A673 (cell line): ENCODE data around the gene SELENOS.

Experiments used
- EZH2 ChIP-seq: fragments of 200-600 bp; sonication (generic); IDR thresholded peaks from 2 replicates; pipeline ENCODE4 v1.6.1; 2017; ENCODE audit warnings: borderline replicate concordance, low read depth, mild to moderate bottlenecking, mixed read lengths, antibody characterized with exemption, low read length; ENCODE audit not compliant: poor library complexity, severe bottlenecking
- TF ChIP-seq, protein P1 (sequence below): fragments of 300-800, 200-600 bp; sonication (generic); conservative IDR thresholded peaks from 2 replicates; pipeline ENCODE4 v1.5.1; 2017; ENCODE audit warnings: low read depth, mild to moderate bottlenecking, antibody characterized with exemption, low read length, moderate library complexity, mixed read lengths

DNA sequence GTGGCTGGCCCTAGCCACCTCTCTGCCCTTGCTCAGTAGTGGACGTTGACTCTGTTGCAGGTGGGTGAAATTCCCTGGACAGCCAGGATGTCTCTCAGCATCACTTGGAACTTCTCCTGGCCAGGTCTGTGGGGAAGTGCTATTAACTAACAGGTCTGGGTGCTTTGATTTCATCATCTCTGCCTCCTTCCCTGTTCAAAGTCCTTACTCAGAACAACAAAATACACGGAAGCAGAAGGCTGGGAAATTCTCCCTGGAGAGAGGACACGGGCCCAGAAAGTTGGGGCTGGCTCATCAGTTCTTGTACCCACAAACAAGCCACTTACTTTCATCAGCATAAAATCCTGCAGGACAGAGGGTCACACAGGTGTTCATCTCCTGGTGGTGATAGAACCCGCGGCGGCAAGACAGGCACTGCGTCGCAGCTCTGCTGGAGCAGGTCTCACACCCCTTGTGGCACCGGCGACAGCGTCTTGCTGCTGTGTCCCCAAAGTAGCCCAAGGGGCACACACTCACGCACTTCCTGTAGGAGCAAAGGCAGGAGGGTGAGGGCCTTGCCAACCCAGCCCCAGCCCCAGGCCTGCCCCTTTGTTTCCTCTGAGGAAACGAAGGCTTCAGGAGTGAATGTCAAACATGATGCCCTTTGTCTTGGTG is 47.4 kb upstream of the SELENOS start:
- no peak for TF ChIP-seq EZH2
- TF ChIP-seq, protein P1, sequence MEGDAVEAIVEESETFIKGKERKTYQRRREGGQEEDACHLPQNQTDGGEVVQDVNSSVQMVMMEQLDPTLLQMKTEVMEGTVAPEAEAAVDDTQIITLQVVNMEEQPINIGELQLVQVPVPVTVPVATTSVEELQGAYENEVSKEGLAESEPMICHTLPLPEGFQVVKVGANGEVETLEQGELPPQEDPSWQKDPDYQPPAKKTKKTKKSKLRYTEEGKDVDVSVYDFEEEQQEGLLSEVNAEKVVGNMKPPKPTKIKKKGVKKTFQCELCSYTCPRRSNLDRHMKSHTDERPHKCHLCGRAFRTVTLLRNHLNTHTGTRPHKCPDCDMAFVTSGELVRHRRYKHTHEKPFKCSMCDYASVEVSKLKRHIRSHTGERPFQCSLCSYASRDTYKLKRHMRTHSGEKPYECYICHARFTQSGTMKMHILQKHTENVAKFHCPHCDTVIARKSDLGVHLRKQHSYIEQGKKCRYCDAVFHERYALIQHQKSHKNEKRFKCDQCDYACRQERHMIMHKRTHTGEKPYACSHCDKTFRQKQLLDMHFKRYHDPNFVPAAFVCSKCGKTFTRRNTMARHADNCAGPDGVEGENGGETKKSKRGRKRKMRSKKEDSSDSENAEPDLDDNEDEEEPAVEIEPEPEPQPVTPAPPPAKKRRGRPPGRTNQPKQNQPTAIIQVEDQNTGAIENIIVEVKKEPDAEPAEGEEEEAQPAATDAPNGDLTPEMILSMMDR = no peak
